GM18526 (cell line): ENCODE data around the gene APBA2.

Experiments
- POLR2A ChIP-seq: IDR thresholded peaks from 3 replicates; pipeline ENCODE4 v1.6.1; 2011; ENCODE audit not compliant: insufficient read length; ENCODE audit errors: extremely low read depth

The APBA2 gene

GRCh38 chr15:28991236-28992171 is 105.7 kb downstream of the APBA2 start:
- no peak for TF ChIP-seq POLR2A

GRCh38 chr15:28992336-28992864 is 106.6 kb downstream of the APBA2 start:
- no peak for TF ChIP-seq POLR2A

DNA sequence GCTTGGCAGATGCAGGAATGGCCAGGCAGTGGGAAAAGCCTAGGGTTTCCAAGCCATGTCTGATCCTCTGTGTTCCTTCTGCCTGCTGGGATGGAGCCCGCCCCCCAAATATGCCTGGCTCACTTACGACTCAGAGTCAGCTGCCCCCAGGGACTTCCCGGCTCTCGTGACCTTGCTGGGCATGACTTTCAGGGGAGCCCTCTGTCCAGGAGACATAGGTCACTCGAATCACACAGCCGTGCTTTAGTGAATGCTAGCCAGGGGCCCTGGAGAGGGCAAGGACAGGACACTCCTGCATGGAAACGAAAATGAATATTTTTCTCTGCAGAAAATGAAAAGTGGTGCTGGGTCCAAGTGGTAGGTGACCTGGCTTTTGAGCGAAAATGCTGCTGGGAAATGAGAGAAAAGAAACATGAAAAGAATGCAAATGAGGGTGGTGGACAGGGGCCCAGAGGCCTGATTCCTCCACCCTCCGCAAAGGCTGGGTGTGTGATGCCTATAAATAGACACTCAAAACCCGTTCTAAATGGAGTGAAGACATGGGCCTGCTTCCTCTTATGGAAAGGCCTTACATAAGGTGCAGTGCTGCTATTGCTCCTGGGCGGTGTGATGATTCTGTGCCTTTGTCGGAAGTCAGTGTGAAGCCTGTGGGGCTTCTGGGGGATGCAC is 107.4 kb downstream of the APBA2 start:
- TF ChIP-seq POLR2A = no peak

GRCh38 chr15:28993720-28994053 is 107.9 kb downstream of the APBA2 start:
- TF ChIP-seq POLR2A = no peak

DNA sequence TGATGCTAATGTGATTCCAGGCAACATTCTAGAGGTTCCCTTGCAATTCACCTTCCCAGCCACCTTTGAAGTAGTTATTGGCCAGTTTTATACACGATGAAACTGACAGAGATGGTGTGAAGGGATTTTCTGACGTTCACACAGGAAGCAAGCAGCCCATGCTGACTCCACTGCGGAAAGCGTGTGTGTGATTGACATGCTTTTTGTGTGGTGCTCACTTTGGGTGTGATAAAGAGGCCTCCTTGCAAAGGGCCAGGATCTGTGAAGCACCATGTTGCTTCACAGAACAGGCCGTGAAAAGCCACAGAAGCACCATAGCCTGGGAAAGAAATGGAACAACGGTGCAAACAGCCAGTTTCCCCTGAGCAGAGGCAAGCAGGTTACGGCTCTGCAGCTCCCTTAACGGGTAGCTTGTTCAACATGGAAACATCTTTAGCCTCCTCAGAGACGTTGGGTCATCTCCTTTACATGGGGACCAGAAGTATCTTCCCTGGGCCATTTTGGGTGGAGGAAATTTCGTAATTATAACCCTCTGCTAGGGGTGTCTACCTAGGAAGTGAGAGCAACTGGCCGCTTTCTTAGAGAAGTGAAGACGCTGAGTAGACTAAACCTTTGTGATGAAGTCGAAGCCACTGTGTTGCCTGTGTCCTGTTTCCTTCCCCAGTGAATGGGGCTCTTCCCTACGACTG is 108.5 kb downstream of the APBA2 start:
- TF ChIP-seq POLR2A = no peak

GRCh38 chr15:28994831-28995596 is 109.2 kb downstream of the APBA2 start:
- no peak for TF ChIP-seq POLR2A

DNA sequence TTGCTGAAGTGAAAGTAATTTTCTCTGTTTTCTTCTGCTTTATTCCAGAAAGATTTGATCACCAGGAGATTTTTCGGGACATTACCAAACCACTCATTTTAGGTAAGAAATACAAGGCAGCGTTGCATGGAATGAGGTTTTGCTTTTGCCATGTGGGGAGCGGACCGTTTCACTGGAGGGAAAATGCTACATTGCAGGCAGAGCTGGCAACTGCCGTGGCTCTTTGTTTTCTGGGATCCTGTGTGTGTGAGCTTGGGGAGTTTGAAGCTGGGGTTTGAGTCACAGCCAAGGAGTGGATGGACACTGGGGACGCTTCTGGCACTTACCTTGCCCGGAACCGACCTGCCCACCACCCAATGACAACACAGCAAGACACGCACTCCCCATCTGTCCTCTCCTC is 109.9 kb downstream of the APBA2 start:
- TF ChIP-seq POLR2A = no peak

DNA sequence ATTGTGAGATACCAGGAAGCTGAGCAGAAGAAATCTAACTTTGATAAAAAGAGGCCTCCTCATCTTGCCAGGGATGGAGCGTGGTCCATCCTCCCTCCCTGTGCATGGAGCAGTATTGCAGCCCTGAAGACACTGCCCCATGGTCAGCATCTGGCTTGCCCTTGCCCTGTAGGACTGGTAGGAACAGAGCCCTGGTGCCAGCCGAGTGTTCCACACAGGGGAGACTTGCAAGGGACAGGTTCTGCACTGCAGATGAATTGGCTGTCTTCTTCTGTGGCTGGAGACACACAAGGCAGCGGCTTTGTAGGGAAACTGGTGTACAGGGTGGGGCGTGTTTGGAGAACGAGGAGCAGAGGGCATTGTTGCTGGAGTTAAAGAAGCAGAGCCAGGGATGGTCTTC is 110.5 kb downstream of the APBA2 start:
- no peak for TF ChIP-seq POLR2A

DNA sequence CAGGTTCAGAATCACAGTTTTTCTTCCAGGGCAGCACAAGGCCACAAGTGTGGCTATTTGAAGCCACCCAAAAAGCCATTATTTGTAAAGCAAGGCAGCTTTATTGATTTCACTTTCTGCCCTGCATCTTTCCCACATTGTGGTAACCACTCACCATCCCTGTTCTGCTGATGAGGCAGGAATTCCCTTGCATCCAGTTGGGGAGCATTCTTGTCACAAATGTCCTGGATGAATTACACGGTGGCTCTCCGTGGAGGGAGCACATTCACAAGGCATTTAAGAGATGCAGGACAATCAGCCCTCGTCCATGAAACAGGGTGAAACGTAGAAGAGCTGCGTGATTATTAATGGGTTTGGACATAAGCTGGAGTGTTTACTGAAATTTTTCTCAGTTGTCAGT is 111.2 kb downstream of the APBA2 start:
- no peak for TF ChIP-seq POLR2A

- no peak for TF ChIP-seq POLR2A
These were observed 112.0 kb downstream of the APBA2 start for GRCh38 chr15:28997791-28998190.

DNA sequence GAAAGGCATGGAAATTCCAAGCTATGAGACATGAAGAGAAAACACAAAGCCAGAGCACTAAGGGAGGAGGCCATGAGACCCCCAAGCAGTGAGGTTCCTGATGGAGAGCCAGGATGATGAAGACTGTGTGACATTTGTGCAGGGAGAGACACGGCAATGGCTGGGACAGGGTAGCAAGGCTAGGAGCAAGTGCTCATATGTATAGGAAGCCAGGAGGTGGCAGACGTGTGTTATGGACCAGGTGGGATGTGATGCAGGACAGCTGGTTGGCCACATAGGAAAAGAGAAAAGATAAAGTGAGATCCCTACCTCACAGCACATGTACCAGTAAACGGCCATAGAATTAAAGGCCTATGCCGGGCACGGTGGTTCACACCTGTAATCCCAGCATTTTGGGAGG is 112.7 kb downstream of the APBA2 start:
- no peak for TF ChIP-seq POLR2A

GRCh38 chr15:29003191-29003839 is 117.5 kb downstream of the APBA2 start:
- no peak for TF ChIP-seq POLR2A

DNA sequence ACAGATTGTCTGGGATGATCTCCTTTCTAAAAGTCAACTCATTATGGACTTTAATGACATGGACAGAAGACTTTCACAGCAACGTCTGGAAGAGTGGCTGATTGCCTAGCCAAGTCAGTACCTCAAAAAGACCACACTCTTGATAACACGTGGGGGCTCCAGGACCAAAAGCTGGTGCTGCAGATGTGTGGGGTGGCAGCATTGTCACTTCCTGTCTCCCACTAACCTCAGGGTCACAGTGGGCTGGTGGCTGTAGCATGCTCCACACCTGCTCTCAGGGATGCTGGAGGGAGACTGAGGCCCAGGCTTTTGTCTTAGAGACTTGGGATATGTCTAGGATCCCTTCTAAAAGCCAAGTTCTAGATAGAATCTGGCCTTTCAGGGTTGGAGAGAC is 118.1 kb downstream of the APBA2 start:
- no peak for TF ChIP-seq POLR2A

- no peak for TF ChIP-seq POLR2A
These were observed 120.2 kb downstream of the APBA2 start for GRCh38 chr15:29005931-29006330.
